Endodermal cell (in vitro differentiated cells): ENCODE results near the gene BRME1. TPM values are rescaled to one million over a fixed set of nuclear protein-coding genes. Genes with fewer than 3 reads are reported as not detected.
A peak's percentile ranks its signal among the peaks of the same experiment; 100 is the strongest.

ENCODE experiments used
- DNase-seq: peaks from one replicate; pipeline ENCODE4 v3.0.0-alpha.2; 2017
- H3K27ac ChIP-seq: 2 replicates; pipeline ENCODE4 v1.5.1; 2013; ENCODE audit warnings: mild to moderate bottlenecking, low read depth, low read length, moderate library complexity
- H3K27me3 ChIP-seq: 2 replicates; pipeline ENCODE4 v1.6.1; 2013; ENCODE audit warnings: mild to moderate bottlenecking, low read length, moderate library complexity; ENCODE audit not compliant: insufficient read depth, control insufficient read depth, poor library complexity, severe bottlenecking
- H3K36me3 ChIP-seq: 2 replicates; pipeline ENCODE4 v1.7.0; 2013; ENCODE audit warnings: mild to moderate bottlenecking, low read length, moderate library complexity; ENCODE audit not compliant: control insufficient read depth, insufficient read depth
- H3K4me1 ChIP-seq: one replicate; pipeline ENCODE4 v1.7.0; 2013; ENCODE audit warnings: low read length; ENCODE audit not compliant: control insufficient read depth, insufficient read depth
- H3K4me3 ChIP-seq: 2 replicates; pipeline ENCODE4 v1.5.1; 2013; ENCODE audit warnings: mild to moderate bottlenecking, low read length, moderate library complexity
- H3K9ac ChIP-seq: 2 replicates; pipeline ENCODE4 v1.6.1; 2013; ENCODE audit warnings: mild to moderate bottlenecking, low read length, moderate library complexity; ENCODE audit not compliant: poor library complexity, severe bottlenecking; ENCODE audit errors: extremely low read depth
- H3K9me3 ChIP-seq: 2 replicates; pipeline ENCODE4 v1.6.1; 2013; ENCODE audit warnings: mild to moderate bottlenecking, low read length, moderate library complexity; ENCODE audit not compliant: control insufficient read depth
- H3K27ac Mint-ChIP-seq: 2 replicates; pipeline ENCODE4 v1.8.0; 2020; ENCODE audit warnings: mixed read lengths
- H3K27me3 Mint-ChIP-seq: 2 replicates; pipeline ENCODE4 v1.8.0; 2021; ENCODE audit warnings: mild to moderate bottlenecking, mixed read lengths; ENCODE audit not compliant: insufficient read depth
- H3K36me3 Mint-ChIP-seq: 2 replicates; pipeline ENCODE4 v1.8.0; 2020; ENCODE audit warnings: low read depth, mixed read lengths
- H3K4me1 Mint-ChIP-seq: 2 replicates; pipeline ENCODE4 v1.8.0; 2020; ENCODE audit warnings: mixed read lengths
- H3K4me3 Mint-ChIP-seq: 2 replicates; pipeline ENCODE4 v1.8.0; 2020; ENCODE audit warnings: mild to moderate bottlenecking, moderate library complexity, mixed read lengths
- H3K9me3 Mint-ChIP-seq: 2 replicates; pipeline ENCODE4 v1.8.0; 2020; ENCODE audit warnings: mild to moderate bottlenecking, mixed read lengths
- CTCF ChIP-seq: fragments of 200-600 bp; sonication (generic); conservative IDR thresholded peaks from 2 replicates; pipeline ENCODE4 v1.5.0; 2021; ENCODE audit warnings: antibody characterized with exemption, mild to moderate bottlenecking
- WGBS, 2 experiments: methylation state at CpG; one replicate each; pipeline versions ENCODE4 v1.1.5 to v1.1.7; 2013; ENCODE audit warnings: missing lambda C conversion rate in 2 of 2, mixed read lengths in 1 of 2; ENCODE audit not compliant: insufficient coverage in 1 of 2, insufficient read length in 1 of 2; 5-methylcytosine and 5-hydroxymethylcytosine counted together
- total RNA-seq, 2 donors: library from RNA; stranded (reverse); fragmentation: NEBNext Ultra II Directional in 1 of 2; extraction: Animal tissue kit (Norgen Biotek cat#: 25700) in 1 of 2; gene quantifications; 2 replicates in 1 of 2; 3 replicates in 1 of 2; pipeline ENCODE4 v1.2.1, GENCODE V29; 2021

BRME1 gene
- total RNA-seq, 2 donors from 2014 or later, result 4.4 to 7.4 TPM

DNA sequence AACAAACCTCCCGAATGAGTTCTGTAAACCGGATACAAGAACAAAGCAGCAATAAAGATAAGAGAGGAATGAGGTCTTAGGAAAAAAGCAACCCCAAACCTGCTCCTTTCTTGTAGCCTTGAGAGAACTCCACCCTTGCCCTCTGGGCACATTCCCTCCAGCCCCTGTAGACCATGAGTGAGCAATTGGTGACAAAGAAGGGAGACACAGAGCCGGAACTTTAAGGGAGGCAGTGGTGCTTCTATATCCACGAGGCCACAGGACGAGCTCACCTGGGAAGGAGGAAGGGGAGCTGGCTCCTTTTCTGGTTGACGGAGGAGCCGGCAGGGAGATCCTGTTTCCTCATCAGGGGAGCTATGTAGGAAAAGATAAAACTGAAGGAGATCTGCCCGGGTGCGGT is 13.0 kb downstream of the BRME1 start:
- no peak for TF ChIP-seq CTCF
- H3K4me1 Mint-ChIP-seq, result no peaks in the 10 kb centered on the region
- DNase-seq, result no peak
- Histone ChIP-seq H3K4me1 (no peaks in the 10 kb centered on the region), H3K27ac (no peak overlapping the region), H3K9ac (no peak overlapping the region), H3K4me3 (no peak overlapping the region), H3K9me3 (no peaks in the 10 kb centered on the region), H3K36me3 (no peaks in the 10 kb centered on the region), H3K27me3 (no peaks in the 10 kb centered on the region)
- H3K9me3 Mint-ChIP-seq, result no peaks in the 10 kb centered on the region
- peaks cover 2% of the 10 kb centered on the region for H3K36me3 Mint-ChIP-seq
- H3K27me3 Mint-ChIP-seq, result no peaks in the 10 kb centered on the region
- H3K4me3 Mint-ChIP-seq, result no peak overlapping the region
- WGBS, 2 experiments, result 87 to 88% methylated on average over 8 to 9 of the region's 9 CpGs
- H3K27ac Mint-ChIP-seq, result peak overlapping the region; percentile 78

DNA sequence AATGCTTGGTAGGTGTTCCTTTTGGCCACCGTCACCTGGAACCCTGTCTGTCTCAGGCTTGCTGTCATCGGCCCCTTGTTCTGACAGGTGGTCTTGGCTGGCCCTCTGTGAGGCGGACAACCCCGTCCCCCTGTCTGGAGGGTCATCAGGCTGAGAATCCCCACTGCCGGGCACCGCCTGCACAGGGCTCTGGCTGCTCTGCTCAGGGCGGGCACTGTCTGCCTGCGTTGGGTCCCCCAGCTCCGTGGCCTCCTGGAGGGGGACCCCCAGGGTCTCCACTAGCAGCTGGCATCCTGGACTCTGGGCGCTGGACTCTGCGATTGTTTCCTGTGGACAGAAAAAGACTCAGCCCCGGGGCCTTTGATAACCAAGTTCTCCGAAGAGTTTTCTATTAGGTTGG is 15.8 kb downstream of the BRME1 start:
- TF ChIP-seq CTCF, result no peak
- Histone ChIP-seq H3K4me3 (no peak overlapping the region), H3K36me3 (no peaks in the 10 kb centered on the region), H3K9me3 (no peaks in the 10 kb centered on the region), H3K9ac (no peak overlapping the region), H3K27me3 (no peaks in the 10 kb centered on the region), H3K27ac (no peak overlapping the region), H3K4me1 (no peaks in the 10 kb centered on the region)
- Mint-ChIP-seq H3K36me3 (peaks cover 2% of the 10 kb centered on the region), H3K27me3 (no peaks in the 10 kb centered on the region), H3K27ac (no peak overlapping the region), H3K4me3 (no peak overlapping the region), H3K9me3 (no peaks in the 10 kb centered on the region), H3K4me1 (no peaks in the 10 kb centered on the region)
- no peak for DNase-seq
- WGBS, 2 experiments, result 94 to 95% methylated on average over 8 to 13 of the region's 13 CpGs

GRCh38 chr19:13888281-13888680 is 17.6 kb downstream of the BRME1 start:
- no peaks in the 10 kb centered on the region for H3K9me3 ChIP-seq
- no peak for DNase-seq
- WGBS, 2 experiments, result 88 to 94% methylated on average over 13 to 16 of the region's 16 CpGs
- no peaks in the 10 kb centered on the region for H3K27me3 ChIP-seq
- H3K36me3 ChIP-seq, result no peaks in the 10 kb centered on the region
- H3K9ac ChIP-seq, result no peak overlapping the region
- no peaks in the 10 kb centered on the region for H3K4me1 ChIP-seq
- Mint-ChIP-seq H3K27ac (no peak overlapping the region), H3K4me3 (no peak overlapping the region), H3K36me3 (peaks cover 2% of the 10 kb centered on the region), H3K4me1 (no peaks in the 10 kb centered on the region), H3K9me3 (no peaks in the 10 kb centered on the region), H3K27me3 (no peaks in the 10 kb centered on the region)
- H3K27ac ChIP-seq, result no peak overlapping the region
- no peak for TF ChIP-seq CTCF
- no peak overlapping the region for H3K4me3 ChIP-seq
